Measurements from ENCODE around the gene ITPRIP. TPM values are rescaled to one million over a fixed set of nuclear protein-coding genes. Genes with fewer than 3 reads are reported as not detected.
A peak's percentile ranks its signal among the peaks of the same experiment; 100 is the strongest.

ITPRIP gene
- total RNA-seq, 1 experiment from 2014 or later, result 20.0 TPM

- no peak for DNase-seq (ENCODE audit: low read depth)
Measured at GRCh38 chr10:104284846-104285245, 53.4 kb downstream of the ITPRIP start.

GRCh38 chr10:104281694-104282093 is 56.6 kb downstream of the ITPRIP start:
- DNase-seq (ENCODE audit: low read depth), result no peak

DNA sequence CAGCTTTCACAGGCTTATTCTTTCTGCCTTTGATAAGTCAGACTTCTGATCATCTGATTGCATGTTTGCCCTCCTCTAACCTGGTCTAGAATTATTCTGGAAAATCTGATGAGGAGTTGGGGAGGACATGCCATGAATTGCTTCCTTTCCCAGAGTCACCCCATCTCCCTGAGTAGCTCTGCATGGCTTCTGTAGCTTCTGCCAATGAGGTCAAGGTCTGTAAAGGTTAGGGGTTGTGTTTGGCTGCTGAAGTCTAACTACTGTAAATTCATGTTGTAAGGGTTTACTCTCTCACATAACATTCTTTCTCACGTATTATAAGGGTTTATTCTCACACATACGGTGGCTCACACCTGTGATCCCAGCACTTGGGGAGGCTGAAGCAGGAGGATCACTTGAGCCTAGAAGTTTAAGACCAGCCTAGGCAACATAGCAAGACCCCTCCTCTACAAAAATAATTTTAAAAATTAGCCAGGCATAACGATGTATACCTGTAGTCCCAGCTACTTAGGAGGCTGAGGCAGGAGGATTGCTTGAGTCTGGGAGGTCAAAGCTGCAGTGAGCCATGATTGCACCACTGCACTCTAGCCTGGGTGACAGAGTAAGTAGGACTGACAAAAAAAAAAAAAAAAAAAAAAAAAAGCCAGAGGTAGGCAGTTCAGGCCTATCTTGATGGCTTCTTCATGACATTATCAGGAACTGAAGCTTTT is 58.6 kb downstream of the ITPRIP start:
- no peak for DNase-seq (ENCODE audit: low read depth)

DNA sequence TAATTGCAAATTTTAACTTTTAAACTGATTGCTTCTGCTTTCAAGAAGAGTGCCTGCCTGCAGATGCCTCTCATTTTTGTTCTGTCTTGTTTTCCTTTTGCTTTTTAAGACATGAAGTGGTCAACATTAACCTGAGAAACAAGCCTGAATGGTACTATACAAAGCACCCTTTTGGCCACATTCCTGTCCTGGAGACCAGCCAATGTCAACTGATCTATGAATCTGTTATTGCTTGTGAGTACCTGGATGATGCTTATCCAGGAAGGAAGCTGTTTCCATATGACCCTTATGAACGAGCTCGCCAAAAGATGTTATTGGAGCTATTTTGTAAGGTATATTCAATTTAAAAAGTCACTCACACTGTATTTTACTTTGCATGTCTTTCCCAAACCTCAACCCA is 60.5 kb downstream of the ITPRIP start:
- no peak for DNase-seq (ENCODE audit: low read depth)

- no peak for DNase-seq (ENCODE audit: low read depth)
Measured at GRCh38 chr10:104276192-104276591, 62.1 kb downstream of the ITPRIP start.

- no peak for DNase-seq (ENCODE audit: low read depth)
Measured at GRCh38 chr10:104274762-104275721, 63.2 kb downstream of the ITPRIP start.

DNA sequence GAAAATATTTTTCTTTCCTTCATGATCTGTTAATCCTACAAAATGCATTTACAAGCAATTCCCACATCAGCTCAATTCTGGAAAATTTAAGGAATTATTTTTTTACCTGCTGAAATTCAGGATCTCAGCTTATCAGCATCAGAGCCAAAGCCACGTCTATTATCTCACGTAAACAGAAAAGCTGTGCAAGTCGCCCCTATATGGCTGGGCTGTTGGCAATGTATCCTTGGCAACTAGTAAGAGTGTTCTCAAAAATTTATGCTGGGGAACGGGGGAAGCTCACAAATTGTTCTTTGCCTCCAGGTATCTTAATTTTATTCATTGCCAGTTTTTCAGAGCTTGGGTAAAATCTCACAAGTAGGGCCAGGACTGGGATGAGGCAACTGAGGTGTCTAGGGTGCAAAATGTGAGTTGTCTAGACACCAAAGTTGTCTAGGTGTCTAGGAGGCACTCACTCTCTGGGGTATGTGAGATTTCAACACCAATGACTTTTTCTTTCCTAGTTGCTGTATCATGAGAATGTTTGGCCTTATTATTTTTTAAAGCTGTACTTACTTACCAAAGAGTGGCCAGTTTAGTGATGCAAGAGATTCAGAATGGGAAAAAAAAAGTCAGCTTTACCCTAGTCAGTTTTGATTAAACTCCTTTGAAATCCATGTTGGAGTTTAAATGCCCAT is 64.2 kb downstream of the ITPRIP start:
- DNase-seq (ENCODE audit: low read depth), result no peak

DNA sequence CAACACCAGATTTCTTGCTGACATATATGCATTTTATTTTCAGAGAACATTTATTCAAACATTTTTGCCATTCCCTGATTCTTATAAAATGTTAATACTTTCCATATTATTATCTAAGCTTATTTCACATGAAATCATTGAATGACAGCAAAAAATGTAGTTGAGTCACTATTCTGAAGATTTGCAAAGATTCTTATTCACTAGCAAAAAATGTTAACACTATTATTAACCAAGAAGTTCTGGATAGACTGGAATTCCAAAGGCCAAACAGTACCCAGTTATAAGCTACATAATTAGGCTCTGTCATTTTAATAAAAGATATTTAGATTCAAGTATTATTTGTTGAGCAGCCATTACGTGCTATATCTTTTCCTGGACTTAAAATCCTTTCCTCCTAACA is 65.0 kb downstream of the ITPRIP start:
- no peak for DNase-seq (ENCODE audit: low read depth)

- DNase-seq (ENCODE audit: low read depth), result peak; percentile 98
Measured at GRCh38 chr10:104268713-104269645, 69.3 kb downstream of the ITPRIP start, which contains the start of gene GSTO2. GSTO2 (plus strand) TSS chr10:104269184; CDS start chr10:104274916, 5,732 bp downstream.

GRCh38 chr10:104268405-104268712 is 69.9 kb downstream of the ITPRIP start:
- no peak for DNase-seq (ENCODE audit: low read depth)

DNA sequence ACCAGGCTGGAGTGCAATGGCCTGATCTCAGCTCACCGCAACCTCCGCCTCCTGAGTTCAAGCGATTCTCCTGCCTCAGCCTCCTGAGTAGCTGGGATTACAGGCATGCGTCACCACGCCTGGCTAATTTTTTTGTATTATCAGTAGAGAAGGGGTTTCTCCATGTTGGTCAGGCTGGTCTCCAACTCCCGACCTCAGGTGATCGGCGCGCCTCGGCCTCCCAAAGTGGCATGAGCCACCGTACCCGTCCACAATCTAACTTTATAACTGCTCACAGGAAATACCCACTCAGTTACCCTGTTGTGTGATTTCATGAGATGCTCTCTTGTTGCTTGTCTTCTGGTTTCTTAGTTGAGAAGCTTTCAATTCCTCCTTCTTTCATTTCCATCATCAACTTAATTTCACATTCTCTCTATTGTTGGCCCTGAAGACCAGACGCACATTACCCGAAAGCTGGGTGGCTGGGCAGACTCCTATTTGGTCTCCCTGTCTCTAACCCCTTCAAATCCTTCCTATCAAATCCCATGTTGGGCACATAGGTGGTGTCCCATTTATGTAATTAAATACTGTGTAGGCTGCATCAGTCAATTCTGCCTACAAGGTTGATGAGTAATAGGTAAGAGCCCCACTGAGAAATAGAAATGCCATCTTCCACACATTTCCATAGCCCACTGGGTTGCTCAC is 70.4 kb downstream of the ITPRIP start:
- peak; percentile 18 for DNase-seq (ENCODE audit: low read depth)

DNA sequence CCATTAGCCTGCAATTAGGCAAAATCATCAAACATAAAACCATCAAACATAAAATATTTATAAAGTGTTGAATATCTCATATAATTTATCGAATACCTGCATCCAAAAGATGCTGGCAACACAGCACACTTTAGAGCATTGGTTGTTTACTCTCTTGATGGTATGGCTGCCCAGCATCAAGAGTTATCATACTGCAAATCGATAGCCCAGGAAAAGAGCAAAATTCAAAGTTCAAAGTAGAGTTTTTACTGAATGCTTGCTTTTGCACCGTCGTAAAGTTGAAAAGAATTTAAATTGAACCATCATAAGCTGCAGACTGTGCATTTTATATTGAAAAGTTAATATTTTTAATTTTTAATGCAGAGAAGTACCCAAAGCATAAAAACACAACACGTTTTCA is 73.5 kb downstream of the ITPRIP start:
- no peak for DNase-seq (ENCODE audit: low read depth)

DNA sequence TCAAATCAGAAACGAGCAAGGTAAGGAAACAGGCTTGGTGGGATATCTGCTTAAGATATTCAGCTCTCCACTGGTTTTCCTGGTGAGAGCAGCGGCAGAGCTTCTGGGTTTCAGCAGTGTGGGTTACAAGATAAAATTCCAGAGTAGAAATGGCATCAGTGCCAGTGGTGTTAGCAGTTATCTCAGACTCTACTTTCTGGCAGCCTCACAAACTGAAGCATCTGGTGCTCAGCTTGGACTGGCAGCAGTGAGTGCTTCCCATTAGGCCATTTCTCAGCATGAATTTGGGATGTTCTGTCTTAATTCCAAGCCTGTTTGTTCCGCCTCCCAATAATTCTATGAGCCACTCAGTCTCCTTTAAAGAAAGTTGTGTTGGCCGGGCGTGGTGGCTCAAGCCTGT is 76.2 kb downstream of the ITPRIP start:
- DNase-seq (ENCODE audit: low read depth), result no peak

- DNase-seq (ENCODE audit: low read depth), result peak; percentile 79
Measured at GRCh38 chr10:104260775-104261115, 77.5 kb downstream of the ITPRIP start.

GRCh38 chr10:104259999-104260774 is 78.1 kb downstream of the ITPRIP start:
- DNase-seq (ENCODE audit: low read depth), result peak; percentile 40
